Spleen (tissue), 7 donors: ENCODE results near the gene DCXR.

Experiments used
- CTCF ChIP-seq, 11 experiments: fragments of 200-600 bp in 7 of 11; fragments of 450-650 bp in 4 of 11; sonication (generic) in 4 of 11; IDR thresholded peaks in 8 of 11; conservative IDR thresholded peaks in 3 of 11; 1 replicate in 7 of 11; 2 replicates in 4 of 11; pipeline versions ENCODE4 v1.4.0 to v1.8.0; 2016 to 2021; ENCODE audit warnings: antibody characterized with exemption in 11 of 11, inconsistent platforms in 4 of 11, mild to moderate bottlenecking in 1 of 11
- POLR2A ChIP-seq, 3 donors: fragments of 450-650 bp; IDR thresholded peaks; one replicate each; pipeline ENCODE4 v1.5.1; 2017; ENCODE audit warnings: antibody characterized with exemption in 3 of 3, mild to moderate bottlenecking in 1 of 3
- POLR2AphosphoS5 ChIP-seq, 3 donors: sonication (generic); formaldehyde crosslinking; IDR thresholded peaks; one replicate each; pipeline ENCODE4 v1.5.1; 2017; ENCODE audit warnings: antibody characterized with exemption in 3 of 3
- donor health status: DM: no; HTN: no; CAD: no; lungs with moderate emphysema.
- donor health status: DM: no; HTN: no; CAD: no.
- donor health status: DM: no; HTN: no; CAD: no.

GRCh38 chr17:82008941-82009405 lies 28.5 kb downstream of the DCXR start:
- TF ChIP-seq POLR2A (IDR thresholded peaks at IDR 0.05) (no peak), CTCF (IDR thresholded peaks at IDR 0.05 in 8 of 11, conservative IDR thresholded peaks at IDR 0.05 in 3 of 11) (no peak), POLR2AphosphoS5 (IDR thresholded peaks at IDR 0.05) (no peak)
